Breast epithelium (tissue), 4 donors: ENCODE measurements around the gene MAP3K7CL. TPM values are rescaled to one million over a fixed set of nuclear protein-coding genes. Genes with fewer than 3 reads are reported as not detected.

ENCODE experiments used
- DNase-seq, 2 donors: peaks; one replicate each; pipeline ENCODE4 v3.0.0-alpha.2; 2019; ENCODE audit warnings: low spot score in 2 of 2
- H3K27ac ChIP-seq, 2 donors: fragments of 200-600 bp; sonication (generic) in 1 of 2; one replicate each; pipeline ENCODE4 v1.5.1; 2016 to 2019; ENCODE audit warnings: mild to moderate bottlenecking in 1 of 2
- H3K27me3 ChIP-seq, 2 donors: fragments of 200-600 bp; sonication (generic) in 1 of 2; one replicate each; pipeline versions ENCODE4 v1.5.1 to v1.6.0; 2017 to 2019; ENCODE audit warnings: control low read depth in 1 of 2, mild to moderate bottlenecking in 1 of 2
- H3K36me3 ChIP-seq: fragments of 200-600 bp; one replicate; pipeline ENCODE4 v1.5.1; 2019
- H3K4me1 ChIP-seq, 2 donors: fragments of 200-600 bp; sonication (generic); one replicate each; pipeline ENCODE4 v1.5.1; 2016 to 2019; ENCODE audit warnings: control low read depth in 1 of 2
- H3K4me3 ChIP-seq, 3 donors: fragments of 200-600 bp; sonication (generic); 1 replicate in 2 of 3; 2 replicates in 1 of 3; pipeline ENCODE4 v1.5.1; 2016 to 2019; ENCODE audit warnings: mild to moderate bottlenecking in 3 of 3, moderate library complexity in 2 of 3
- H3K9me3 ChIP-seq, 2 donors: fragments of 200-600 bp; sonication (generic) in 1 of 2; one replicate each; pipeline ENCODE4 v1.5.1; 2016 to 2019; ENCODE audit warnings: control low read depth in 1 of 2
- POLR2A ChIP-seq: fragments of 450-650 bp; IDR thresholded peaks from one replicate; pipeline ENCODE4 v1.6.1; 2016; ENCODE audit warnings: antibody characterized with exemption, mild to moderate bottlenecking, moderate library complexity
- POLR2AphosphoS5 ChIP-seq, 3 donors: sonication (generic); formaldehyde crosslinking; IDR thresholded peaks; one replicate each; pipeline ENCODE4 v1.6.1; 2017; ENCODE audit warnings: antibody characterized with exemption in 3 of 3
- intact Hi-C: fragments of 100-400 bp; cut with DNase I; formaldehyde crosslinking; loops from one replicate; pipeline ENCODE4 v1.15.1; 2023; ENCODE audit warnings: low total_unique reads
- total RNA-seq, 3 donors: library from RNA; depleted of rRNA; stranded (reverse); fragments of >200 nt; gene quantifications; one replicate each; pipeline ENCODE4 v1.1.0, GENCODE V29; 2016
- TF ChIP-seq, protein P1 (sequence below), 3 donors: fragments of 450-650 bp; IDR thresholded peaks; one replicate each; pipeline ENCODE4 v1.5.1; 2016 to 2017; ENCODE audit warnings: antibody characterized with exemption in 3 of 3, mild to moderate bottlenecking in 3 of 3, moderate library complexity in 3 of 3

Gene MAP3K7CL
- total RNA-seq, 3 donors from 2014 or later = 1.8 to 8.5 (median 7.5) TPM

DNA sequence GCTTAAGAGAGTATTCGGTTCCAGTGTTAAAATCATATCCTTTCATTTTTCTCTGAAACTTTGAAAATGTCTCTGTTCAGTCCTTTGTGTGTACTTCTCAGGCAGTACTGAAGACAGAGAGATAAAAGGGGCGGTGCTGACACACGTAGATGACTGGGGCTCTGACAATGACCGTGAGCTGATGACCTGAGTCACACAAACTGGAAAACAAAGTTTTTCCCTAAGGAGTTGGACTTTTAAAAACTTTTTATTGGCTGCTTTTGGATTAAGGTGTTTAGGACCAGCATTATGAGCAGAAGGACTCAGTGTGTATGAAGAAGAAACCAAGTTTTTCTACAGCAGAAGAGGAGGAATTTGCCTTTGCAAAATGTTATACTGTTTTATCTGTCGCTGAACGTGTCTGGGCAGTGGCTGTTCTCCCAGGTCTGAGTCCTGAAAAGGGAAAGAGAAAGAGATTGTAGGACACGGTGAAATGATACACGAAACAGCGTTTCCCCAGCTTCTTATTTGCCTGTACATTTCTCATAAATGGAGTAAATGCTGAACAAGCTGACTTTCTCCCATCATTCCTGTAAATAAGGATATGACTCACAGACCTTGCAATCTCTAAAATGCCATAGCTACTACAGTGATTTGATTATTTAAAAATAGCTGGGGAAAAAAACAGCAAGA lies 51.5 kb downstream of the MAP3K7CL start:
- H3K4me1 ChIP-seq = no peaks in the 10 kb centered on the region
- peak overlapping the region; percentile 5 to 58 (median 42) for H3K4me3 ChIP-seq
- TF ChIP-seq POLR2AphosphoS5 (IDR thresholded peaks at IDR 0.05) = peak in 1 of 3 donors; percentile 25
- TF ChIP-seq, protein P1, sequence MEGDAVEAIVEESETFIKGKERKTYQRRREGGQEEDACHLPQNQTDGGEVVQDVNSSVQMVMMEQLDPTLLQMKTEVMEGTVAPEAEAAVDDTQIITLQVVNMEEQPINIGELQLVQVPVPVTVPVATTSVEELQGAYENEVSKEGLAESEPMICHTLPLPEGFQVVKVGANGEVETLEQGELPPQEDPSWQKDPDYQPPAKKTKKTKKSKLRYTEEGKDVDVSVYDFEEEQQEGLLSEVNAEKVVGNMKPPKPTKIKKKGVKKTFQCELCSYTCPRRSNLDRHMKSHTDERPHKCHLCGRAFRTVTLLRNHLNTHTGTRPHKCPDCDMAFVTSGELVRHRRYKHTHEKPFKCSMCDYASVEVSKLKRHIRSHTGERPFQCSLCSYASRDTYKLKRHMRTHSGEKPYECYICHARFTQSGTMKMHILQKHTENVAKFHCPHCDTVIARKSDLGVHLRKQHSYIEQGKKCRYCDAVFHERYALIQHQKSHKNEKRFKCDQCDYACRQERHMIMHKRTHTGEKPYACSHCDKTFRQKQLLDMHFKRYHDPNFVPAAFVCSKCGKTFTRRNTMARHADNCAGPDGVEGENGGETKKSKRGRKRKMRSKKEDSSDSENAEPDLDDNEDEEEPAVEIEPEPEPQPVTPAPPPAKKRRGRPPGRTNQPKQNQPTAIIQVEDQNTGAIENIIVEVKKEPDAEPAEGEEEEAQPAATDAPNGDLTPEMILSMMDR (IDR thresholded peaks at IDR 0.05) = no peak
- no peak for TF ChIP-seq POLR2A
- peak overlapping the region; percentile 83 to 92 for H3K27ac ChIP-seq
- intact Hi-C loops = no loop called here
- no peaks in the 10 kb centered on the region for H3K9me3 ChIP-seq
- no peaks in the 10 kb centered on the region for H3K27me3 ChIP-seq
- peak in 1 of 2 donors; percentile 32 for DNase-seq
- no peaks in the 10 kb centered on the region for H3K36me3 ChIP-seq

DNA sequence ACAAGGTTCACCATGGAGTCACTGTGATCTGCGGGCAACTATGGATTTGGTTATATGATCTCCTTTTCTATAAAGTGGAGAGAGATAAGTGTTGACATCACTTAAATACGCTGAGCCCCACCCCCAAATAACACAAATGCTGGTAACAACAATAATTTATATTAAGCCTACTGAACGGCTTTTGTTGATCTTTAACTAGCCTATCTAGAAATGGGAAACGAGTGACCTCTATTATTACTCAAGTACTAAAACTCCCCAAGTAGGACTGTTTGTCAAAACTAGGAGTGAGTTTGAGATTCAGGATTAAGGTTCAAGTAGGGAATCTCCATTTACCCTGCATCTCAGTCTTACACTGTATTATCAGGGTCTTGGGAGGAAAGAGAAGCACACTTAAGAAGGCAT lies 52.2 kb downstream of the MAP3K7CL start:
- H3K9me3 ChIP-seq = no peaks in the 10 kb centered on the region
- H3K36me3 ChIP-seq = no peaks in the 10 kb centered on the region
- no peak for DNase-seq
- peak overlapping the region; percentile 83 to 92 for H3K27ac ChIP-seq
- peak overlapping the region in 1 of 3 donors; percentile 58 for H3K4me3 ChIP-seq
- no peak for TF ChIP-seq POLR2A
- TF ChIP-seq POLR2AphosphoS5 (IDR thresholded peaks at IDR 0.05) = no peak
- TF ChIP-seq, protein P1 (IDR thresholded peaks at IDR 0.05) = no peak
- intact Hi-C loops = no loop called here
- H3K4me1 ChIP-seq = peaks cover 0 to 2% of the 10 kb centered on the region in 2 donors
- no peaks in the 10 kb centered on the region for H3K27me3 ChIP-seq

DNA sequence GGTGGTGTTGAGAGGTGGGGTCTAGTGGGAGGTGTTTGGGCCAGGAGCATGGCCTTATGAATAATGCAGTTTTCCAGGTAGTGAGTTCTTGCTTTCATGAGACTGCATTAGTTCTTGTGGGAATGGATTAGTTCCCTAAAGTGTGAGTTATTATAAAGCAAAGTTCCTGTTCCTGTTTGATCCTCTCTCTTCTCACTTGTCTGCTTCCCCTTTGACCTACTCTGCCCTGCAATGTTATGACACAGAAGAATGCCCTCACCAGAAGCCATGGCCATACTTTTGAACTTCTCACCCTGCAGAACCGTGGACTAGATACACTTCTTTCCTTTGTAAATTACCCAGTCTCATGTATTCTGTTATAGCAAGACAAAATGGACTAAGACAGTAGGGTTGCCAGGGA lies 53.6 kb downstream of the MAP3K7CL start:
- Histone ChIP-seq H3K36me3 (no peaks in the 10 kb centered on the region), H3K9me3 (no peaks in the 10 kb centered on the region), H3K27ac (no peak overlapping the region), H3K4me3 (no peak overlapping the region), H3K4me1 (peaks cover 0 to 4% of the 10 kb centered on the region in 2 donors), H3K27me3 (no peaks in the 10 kb centered on the region)
- no peak for DNase-seq
- intact Hi-C loops = no loop called here
- no peak for TF ChIP-seq POLR2A

DNA sequence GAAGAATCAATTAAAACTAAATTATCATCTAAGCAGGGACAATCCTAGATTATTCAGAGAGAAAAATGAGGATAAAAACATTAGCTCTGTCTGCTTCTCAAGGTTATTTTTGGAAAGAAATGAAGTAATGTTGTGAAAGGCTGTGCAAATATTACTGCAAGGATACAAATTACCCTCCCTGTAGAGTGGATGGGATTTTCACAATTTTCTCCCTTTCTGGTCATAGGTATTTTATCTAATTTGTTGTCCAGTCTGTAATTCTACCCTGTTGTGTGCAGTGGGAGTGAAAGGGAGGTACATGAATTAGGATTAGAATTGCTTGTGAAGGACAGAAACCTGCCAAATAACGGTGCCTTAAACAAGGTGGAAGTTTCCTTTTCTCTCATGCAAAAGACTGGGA lies 54.7 kb downstream of the MAP3K7CL start:
- Histone ChIP-seq H3K27me3 (no peaks in the 10 kb centered on the region), H3K4me3 (no peak overlapping the region), H3K27ac (no peak overlapping the region), H3K36me3 (no peaks in the 10 kb centered on the region), H3K4me1 (peaks cover 0 to 4% of the 10 kb centered on the region in 2 donors), H3K9me3 (no peaks in the 10 kb centered on the region)
- DNase-seq = no peak
- TF ChIP-seq, protein P1 (IDR thresholded peaks at IDR 0.05) = no peak
- TF ChIP-seq POLR2AphosphoS5 (IDR thresholded peaks at IDR 0.05) = no peak
- TF ChIP-seq POLR2A = no peak
- intact Hi-C loops = no loop called here

DNA sequence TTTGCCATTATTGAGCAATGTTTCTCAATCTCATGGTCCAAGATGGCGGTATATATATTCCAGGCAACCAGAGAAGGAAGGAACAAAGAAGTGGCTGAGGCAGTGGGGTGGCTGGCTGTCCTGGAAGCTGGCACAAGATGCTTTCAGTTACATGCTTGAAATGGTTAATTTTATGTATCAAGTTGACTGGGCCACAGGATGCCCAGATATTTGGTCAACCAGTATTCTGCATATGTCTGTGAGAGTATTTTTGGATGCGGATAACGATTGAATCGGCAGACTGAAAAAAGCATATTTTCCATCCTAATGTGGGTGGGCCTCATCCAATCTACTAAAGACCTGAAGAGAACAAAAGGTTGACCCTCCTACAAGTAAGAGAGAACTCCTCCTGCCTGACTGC lies 55.2 kb downstream of the MAP3K7CL start:
- Histone ChIP-seq H3K27me3 (no peaks in the 10 kb centered on the region), H3K36me3 (no peaks in the 10 kb centered on the region), H3K9me3 (no peaks in the 10 kb centered on the region), H3K27ac (no peak overlapping the region), H3K4me1 (peaks cover 0 to 4% of the 10 kb centered on the region in 2 donors), H3K4me3 (no peak overlapping the region)
- TF ChIP-seq POLR2A = no peak
- TF ChIP-seq, protein P1 (IDR thresholded peaks at IDR 0.05) = no peak
- TF ChIP-seq POLR2AphosphoS5 (IDR thresholded peaks at IDR 0.05) = no peak
- intact Hi-C loops = no loop called here
- no peak for DNase-seq
